Measurements from ENCODE around the gene MOCS3. TPM values are rescaled to one million over a fixed set of nuclear protein-coding genes. Genes with fewer than 3 reads are reported as not detected.

MOCS3 gene
- total and polyA plus RNA-seq, 2 of the 13 experiments (the other 11 are each of a cell fraction or from before 2014, with no cell fraction given) = 3.7 to 8.4 TPM

DNA sequence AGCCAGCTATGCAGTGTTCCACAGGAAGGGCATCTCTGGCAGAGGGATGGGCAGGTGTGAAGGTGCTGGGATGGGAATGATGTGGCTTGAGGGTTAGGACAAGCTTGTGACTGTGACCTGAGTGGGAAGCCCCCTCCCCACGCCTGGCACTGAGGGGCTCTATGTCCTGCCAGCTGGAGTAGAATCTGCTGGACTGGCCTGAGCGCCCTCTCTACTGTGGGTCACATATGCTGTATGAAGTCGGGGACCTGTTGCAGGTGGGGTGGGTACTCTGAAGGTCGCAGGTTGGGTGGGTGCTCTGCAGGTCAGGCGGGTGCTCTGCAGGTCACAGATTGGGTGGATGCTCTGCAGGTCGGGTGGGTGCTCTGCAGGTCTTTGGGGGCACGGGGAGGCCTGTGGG, 44.0 kb downstream of the MOCS3 start:
- in situ Hi-C loops (cut with HindIII; ENCODE audit: extremely low pct_ligation_motif_present, low pct_unique_long_range_greater_than_20kb) (no loop called here), intact Hi-C loops (cut with micrococcal nuclease; ENCODE audit: unreplicated experiment) (no loop called here)
- DNase-seq (ENCODE audit: low spot score) = no peak
- BruUV-seq (replicated peaks) = no TSS peak
- ChIA-PET CTCF (ENCODE audit: low intra/inter-chr PET ratio, low total read pairs) (no interaction called here), POLR2A (no interaction called here)
- Histone ChIP-seq H2AFZ (ENCODE audit: low read length) (no peak overlapping the region), H3K9me3 (ENCODE audit: low read length) (no peaks in the 10 kb centered on the region), H3K4me2 (ENCODE audit: low read depth, low read length) (no peak overlapping the region), H3K27ac (ENCODE audit: extremely low read length, insufficient read depth, low read length) (no peak overlapping the region), H3K79me2 (ENCODE audit: insufficient read depth, low read length) (no peaks in the 10 kb centered on the region), H3K4me3 (replicated peaks in 1 of 3; ENCODE audit: insufficient read depth in 1 of 3, low read depth in 2 of 3, low read length in 3 of 3) (no peak overlapping the region), H3K4me1 (ENCODE audit: insufficient read depth, low read length) (no peaks in the 10 kb centered on the region), H3K9ac (ENCODE audit: insufficient read depth, low read depth, low read length) (no peak overlapping the region), H4K20me1 (ENCODE audit: insufficient read depth, low read length) (no peaks in the 10 kb centered on the region), H3K27me3 (ENCODE audit: control insufficient read depth in 1 of 2, insufficient read depth in 2 of 2, low read length in 2 of 2) (peaks cover 9 to 63% of the 10 kb centered on the region in 2 experiments), H3K36me3 (replicated peaks in 1 of 2; ENCODE audit: control insufficient read depth in 1 of 2, insufficient read depth in 2 of 2, low read length in 2 of 2) (no peaks in the 10 kb centered on the region)
- no peak for FAIRE-seq
- no peak for ATAC-seq
- 6% methylated on average over 6 of the region's 7 CpGs for WGBS (ENCODE audit: low lambda C conversion rate)
- no peak for TF ChIP-seq SSRP1 (CRISPR knock-in tag; IDR thresholded peaks at IDR 0.05)
- TF ChIP-seq, protein P1, sequence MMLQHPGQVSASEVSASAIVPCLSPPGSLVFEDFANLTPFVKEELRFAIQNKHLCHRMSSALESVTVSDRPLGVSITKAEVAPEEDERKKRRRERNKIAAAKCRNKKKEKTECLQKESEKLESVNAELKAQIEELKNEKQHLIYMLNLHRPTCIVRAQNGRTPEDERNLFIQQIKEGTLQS (CRISPR knock-in tag; IDR thresholded peaks at IDR 0.05) = no peak

DNA sequence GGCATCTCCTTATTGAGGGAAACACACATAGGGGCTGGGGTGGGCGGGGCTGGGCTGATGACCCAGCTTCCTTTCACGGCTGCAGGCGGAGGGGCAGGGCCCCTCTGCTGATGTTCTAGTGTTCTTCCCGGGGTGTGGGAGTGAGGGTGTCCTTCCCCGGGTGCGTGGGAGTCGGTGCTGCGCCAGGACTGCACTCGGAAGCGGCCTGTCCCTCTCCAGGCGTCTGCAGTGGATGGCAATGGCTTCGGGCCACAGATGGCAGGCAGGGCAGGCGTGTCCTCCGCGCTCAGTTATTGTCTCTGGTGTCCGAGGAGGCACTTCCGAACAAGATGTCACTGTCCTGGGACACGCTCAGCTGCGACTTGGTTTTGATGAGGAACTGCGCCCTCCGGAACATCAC, 45.1 kb downstream of the MOCS3 start:
- Histone ChIP-seq H2AFZ (ENCODE audit: low read length) (no peak overlapping the region), H3K36me3 (replicated peaks in 1 of 2; ENCODE audit: control insufficient read depth in 1 of 2, insufficient read depth in 2 of 2, low read length in 2 of 2) (no peaks in the 10 kb centered on the region), H3K27ac (ENCODE audit: extremely low read length, insufficient read depth, low read length) (no peak overlapping the region), H3K4me3 (replicated peaks in 1 of 3; ENCODE audit: insufficient read depth in 1 of 3, low read depth in 2 of 3, low read length in 3 of 3) (no peak overlapping the region), H3K27me3 (ENCODE audit: control insufficient read depth in 1 of 2, insufficient read depth in 2 of 2, low read length in 2 of 2) (peaks cover 9 to 62% of the 10 kb centered on the region in 2 experiments), H4K20me1 (ENCODE audit: insufficient read depth, low read length) (no peaks in the 10 kb centered on the region), H3K79me2 (ENCODE audit: insufficient read depth, low read length) (no peaks in the 10 kb centered on the region), H3K4me2 (ENCODE audit: low read depth, low read length) (no peak overlapping the region), H3K4me1 (ENCODE audit: insufficient read depth, low read length) (no peaks in the 10 kb centered on the region), H3K9me3 (ENCODE audit: low read length) (no peaks in the 10 kb centered on the region), H3K9ac (ENCODE audit: insufficient read depth, low read depth, low read length) (no peak overlapping the region)
- intact Hi-C loops (cut with micrococcal nuclease; ENCODE audit: unreplicated experiment) (no loop called here), in situ Hi-C loops (cut with HindIII; ENCODE audit: extremely low pct_ligation_motif_present, low pct_unique_long_range_greater_than_20kb) (no loop called here)
- TF ChIP-seq TEAD2 (CRISPR knock-in tag; IDR thresholded peaks at IDR 0.05) = no peak
- TF ChIP-seq SIX1 (CRISPR knock-in tag; IDR thresholded peaks at IDR 0.05; ENCODE audit: borderline replicate concordance) = no peak
- no TSS peak for BruUV-seq (replicated peaks)
- no peak for FAIRE-seq
- DNase-seq (ENCODE audit: low spot score) = no peak
- WGBS (ENCODE audit: low lambda C conversion rate) = 35% methylated on average over 21 of the region's 21 CpGs
- ChIA-PET POLR2A (no interaction called here), CTCF (ENCODE audit: low intra/inter-chr PET ratio, low total read pairs) (no interaction called here)
- no peak; the same call in 2 of the 3 replicates for ATAC-seq

Measured in HepG2 (cell line).